Upper lobe of right lung (tissue), 1 donor: ENCODE data around the gene CNTNAP2. TPM values are rescaled to one million over a fixed set of nuclear protein-coding genes. Genes with fewer than 3 reads are reported as not detected.

ENCODE experiments used
- ATAC-seq: fragments of 200-7000 bp; cut with Tn5 transposase; one replicate; pipeline ENCODE4 v1.9.1; 2020; ENCODE audit warnings: mild to moderate bottlenecking, moderate library complexity
- DNase-seq: peaks from one replicate; pipeline ENCODE4 v3.0.0-alpha.2; 2020
- H3K27ac ChIP-seq: fragments of 200-600 bp; one replicate; pipeline ENCODE4 v1.8.0; 2022
- H3K27me3 ChIP-seq: fragments of 200-600 bp; one replicate; pipeline ENCODE4 v1.8.0; 2022; ENCODE audit warnings: mild to moderate bottlenecking
- H3K36me3 ChIP-seq: fragments of 200-600 bp; one replicate; pipeline ENCODE4 v1.8.0; 2022
- H3K4me1 ChIP-seq: fragments of 200-600 bp; one replicate; pipeline ENCODE4 v1.8.0; 2022
- H3K4me3 ChIP-seq: fragments of 200-600 bp; one replicate; pipeline ENCODE4 v1.8.0; 2022; ENCODE audit warnings: mild to moderate bottlenecking
- H3K9me3 ChIP-seq: fragments of 200-600 bp; one replicate; pipeline ENCODE4 v1.8.0; 2022
- CTCF ChIP-seq: fragments of 200-600 bp; IDR thresholded peaks from one replicate; pipeline ENCODE4 v1.8.0; 2022; ENCODE audit warnings: antibody characterized with exemption
- intact Hi-C: fragments of 100-400 bp; cut with DNase I; formaldehyde crosslinking; loops from one replicate; pipeline ENCODE4 v1.11.0; 2022
- total RNA-seq: library from RNA; stranded (reverse); fragmentation: NEBNext Ultra II Directional; extraction: Animal tissue kit (Norgen Biotek cat#: 25700); gene quantifications from one replicate; pipeline ENCODE4 v1.2.1, GENCODE V29; 2021
- donor health status: DM: no; HTN: yes; CAD: no; lungs with severe emphysema.

The CNTNAP2 gene
- total RNA-seq, 1 donor from 2014 or later, result 0.41 TPM

GRCh38 chr7:147852833-147853232 lies 1736.2 kb downstream of the CNTNAP2 start:
- Histone ChIP-seq H3K27me3 (no peaks in the 10 kb centered on the region), H3K27ac (no peak overlapping the region), H3K4me1 (no peaks in the 10 kb centered on the region), H3K36me3 (no peaks in the 10 kb centered on the region), H3K4me3 (no peak overlapping the region), H3K9me3 (no peaks in the 10 kb centered on the region)
- no peak for TF ChIP-seq CTCF
- ATAC-seq (no peak), DNase-seq (no peak)
- intact Hi-C loops, result no loop called here

GRCh38 chr7:147857152-147858140 lies 1740.8 kb downstream of the CNTNAP2 start:
- ATAC-seq, result no peak
- no peaks in the 10 kb centered on the region for H3K36me3 ChIP-seq
- no peaks in the 10 kb centered on the region for H3K9me3 ChIP-seq
- H3K4me3 ChIP-seq, result no peak overlapping the region
- no peaks in the 10 kb centered on the region for H3K27me3 ChIP-seq
- intact Hi-C loops, result no loop called here
- no peak for DNase-seq
- H3K27ac ChIP-seq, result no peak overlapping the region
- H3K4me1 ChIP-seq, result no peaks in the 10 kb centered on the region
- TF ChIP-seq CTCF, result no peak

GRCh38 chr7:147858421-147858820 lies 1741.8 kb downstream of the CNTNAP2 start:
- no peak for DNase-seq
- TF ChIP-seq CTCF, result no peak
- H3K9me3 ChIP-seq, result no peaks in the 10 kb centered on the region
- H3K27me3 ChIP-seq, result no peaks in the 10 kb centered on the region
- no peak for ATAC-seq
- intact Hi-C loops, result no loop called here
- no peaks in the 10 kb centered on the region for H3K36me3 ChIP-seq
- no peak overlapping the region for H3K4me3 ChIP-seq
- no peaks in the 10 kb centered on the region for H3K4me1 ChIP-seq
- H3K27ac ChIP-seq, result no peak overlapping the region

- ATAC-seq (no peak), DNase-seq (no peak)
- no peaks in the 10 kb centered on the region for H3K9me3 ChIP-seq
- intact Hi-C loops, result no loop called here
- no peaks in the 10 kb centered on the region for H3K36me3 ChIP-seq
- H3K27me3 ChIP-seq, result no peaks in the 10 kb centered on the region
- H3K4me3 ChIP-seq, result no peak overlapping the region
- TF ChIP-seq CTCF, result no peak
- H3K27ac ChIP-seq, result no peak overlapping the region
- H3K4me1 ChIP-seq, result no peaks in the 10 kb centered on the region
These were observed 1742.4 kb downstream of the CNTNAP2 start for GRCh38 chr7:147859033-147859432.

- intact Hi-C loops, result no loop called here
- no peak for ATAC-seq
These were observed 1742.9 kb downstream of the CNTNAP2 start for GRCh38 chr7:147859486-147859885.

More at GRCh38 chr7:147859486-147859885, 1742.9 kb downstream of the CNTNAP2 start:
- Histone ChIP-seq H3K36me3 (no peaks in the 10 kb centered on the region), H3K4me3 (no peak overlapping the region), H3K27ac (no peak overlapping the region), H3K4me1 (no peaks in the 10 kb centered on the region), H3K9me3 (no peaks in the 10 kb centered on the region), H3K27me3 (no peaks in the 10 kb centered on the region)
- TF ChIP-seq CTCF, result no peak
- DNase-seq, result no peak
